Heart left ventricle (tissue), 16 donors: ENCODE measurements around the gene RBM5. TPM values are rescaled to one million over a fixed set of nuclear protein-coding genes. Genes with fewer than 3 reads are reported as not detected.

Source experiments
- ATAC-seq, 4 donors: fragments of 200-7000 bp; cut with Tn5 transposase; one replicate each; pipeline ENCODE4 v1.9.1; 2020 to 2022; ENCODE audit warnings: moderate library complexity in 4 of 4, mild to moderate bottlenecking in 3 of 4, moderate number of reproducible peaks in 1 of 4
- DNase-seq, 5 donors: peaks; one replicate each; pipeline ENCODE4 v3.0.0-alpha.2; 2020
- H3K27ac ChIP-seq, 12 donors: fragments of 200-600 bp; sonication (generic) in 4 of 12; one replicate each; pipeline versions ENCODE4 v1.5.0 to v1.8.0; 2016 to 2022; ENCODE audit warnings: mild to moderate bottlenecking in 2 of 12
- H3K27me3 ChIP-seq, 9 donors: fragments of 200-600 bp; sonication (generic) in 2 of 9; one replicate each; pipeline versions ENCODE4 v1.5.1 to v1.8.0; 2016 to 2022; ENCODE audit warnings: mild to moderate bottlenecking in 3 of 9
- H3K36me3 ChIP-seq, 9 donors: fragments of 200-600 bp; sonication (generic) in 2 of 9; one replicate each; pipeline versions ENCODE4 v1.5.0 to v1.8.0; 2018 to 2022; ENCODE audit warnings: mild to moderate bottlenecking in 2 of 9
- H3K4me1 ChIP-seq, 12 donors: fragments of 200-600 bp; sonication (generic) in 4 of 12; one replicate each; pipeline versions ENCODE4 v1.5.0 to v1.8.0; 2016 to 2022; ENCODE audit warnings: mild to moderate bottlenecking in 3 of 12
- H3K4me3 ChIP-seq, 12 donors: fragments of 200-600 bp; sonication (generic) in 4 of 12; one replicate each; pipeline versions ENCODE4 v1.5.0 to v1.8.0; 2017 to 2022; ENCODE audit warnings: mild to moderate bottlenecking in 9 of 12, moderate library complexity in 4 of 12
- H3K9me3 ChIP-seq, 12 donors: fragments of 200-600 bp; sonication (generic) in 4 of 12; one replicate each; pipeline versions ENCODE4 v1.5.0 to v1.8.0; 2016 to 2022; ENCODE audit warnings: mild to moderate bottlenecking in 1 of 12
- POLR2A ChIP-seq, 2 donors: fragments of 450-650 bp; IDR thresholded peaks; one replicate each; pipeline ENCODE4 v1.6.1; 2017; ENCODE audit warnings: antibody characterized with exemption in 2 of 2, mild to moderate bottlenecking in 2 of 2, moderate library complexity in 2 of 2
- WGBS, 4 donors: extraction: QIAGEN DNeasy Blood & Tissue Kit in 2 of 4; methylation state at CpG; one replicate each; pipeline versions ENCODE4 v1.1.5 to v1.1.7; 2013 to 2018; 5-methylcytosine and 5-hydroxymethylcytosine counted together
- intact Hi-C, 10 donors: fragments of 100-400 bp; cut with DNase I; formaldehyde crosslinking; loops; one replicate each; pipeline versions ENCODE4 v1.11.1 to v1.14.2; 2022
- polyA plus RNA-seq, 2 donors: library from polyadenylated mRNA; stranded (reverse); fragments of 200-250 nt; gene quantifications; one replicate each; pipeline ENCODE4 v1.2.3, GENCODE V29; 2013
- total RNA-seq, 9 donors: library from RNA; depleted of rRNA in 2 of 9; stranded (reverse); fragments of >200 nt in 2 of 9; fragmentation: NEBNext Ultra II Directional in 3 of 9; extraction: Animal tissue kit (Norgen Biotek cat#: 25700) in 3 of 9; gene quantifications; one replicate each; pipeline versions ENCODE4 v1.1.0 to v1.2.4, GENCODE V29; 2016 to 2023
- TF ChIP-seq, protein P1 (sequence below), 12 donors: fragments of 200-600 bp; sonication (generic) in 4 of 12; IDR thresholded peaks; one replicate each; pipeline versions ENCODE4 v1.5.0 to v1.8.0; 2018 to 2022; ENCODE audit warnings: antibody characterized with exemption in 12 of 12, mild to moderate bottlenecking in 5 of 12
- donor health status: ischemic (EF 13 %, LVEDD 7.1; RV severe dilation, severe dysfunction).
- donor health status: healthy with polysubstance abuse.
- donor health status: DM: no; HTN: yes; CAD: no.
- donor health status: DM: no; HTN: no; CAD: no.
- donor health status: ischemic (EF 25% LVEDD 6.9; RV normal size, moderate dysfunction).
- donor health status: ischemic (EF 25% LVEDD 5.7; RV mildly dilated, moderate dysfunction).
- donor health status: healthy.
- donor health status: DM: yes; HTN: yes; CAD: no.
- donor health status: ischemic (EF 35%, LVEDD 5.7; RV mildly dilated, moderate dysfunction).
- donor health status: nonischemic (EF 11% LVEDD 7.7; RV severe dilation, severe dysfunction).
- donor health status: DM: yes; HTN: yes; CAD: no.
- donor health status: PGD.
- donor health status: ischemic (EF 29% LVEDD 5.4; RV normal size, mild dysfunction).
- donor health status: nonischemic (EF 23%, LVEDD 6.1; RV moderate dilation, normal function).

Gene RBM5
- total and polyA plus RNA-seq, 11 donors: 32.5 to 77.3 (median 52.2) TPM

GRCh38 chr3:50050361-50050760, 38.4 kb upstream of the RBM5 start:
- Histone ChIP-seq H3K27me3 (no peaks in the 10 kb centered on the region), H3K27ac (peak overlapping the region in 2 of 12 donors; percentile 20), H3K36me3 (peaks cover 0 to 86% (median 75%) of the 10 kb centered on the region in 9 donors), H3K9me3 (no peaks in the 10 kb centered on the region), H3K4me1 (peaks cover 0 to 13% (median 0%) of the 10 kb centered on the region in 12 donors), H3K4me3 (no peak overlapping the region)
- TF ChIP-seq, protein P1, sequence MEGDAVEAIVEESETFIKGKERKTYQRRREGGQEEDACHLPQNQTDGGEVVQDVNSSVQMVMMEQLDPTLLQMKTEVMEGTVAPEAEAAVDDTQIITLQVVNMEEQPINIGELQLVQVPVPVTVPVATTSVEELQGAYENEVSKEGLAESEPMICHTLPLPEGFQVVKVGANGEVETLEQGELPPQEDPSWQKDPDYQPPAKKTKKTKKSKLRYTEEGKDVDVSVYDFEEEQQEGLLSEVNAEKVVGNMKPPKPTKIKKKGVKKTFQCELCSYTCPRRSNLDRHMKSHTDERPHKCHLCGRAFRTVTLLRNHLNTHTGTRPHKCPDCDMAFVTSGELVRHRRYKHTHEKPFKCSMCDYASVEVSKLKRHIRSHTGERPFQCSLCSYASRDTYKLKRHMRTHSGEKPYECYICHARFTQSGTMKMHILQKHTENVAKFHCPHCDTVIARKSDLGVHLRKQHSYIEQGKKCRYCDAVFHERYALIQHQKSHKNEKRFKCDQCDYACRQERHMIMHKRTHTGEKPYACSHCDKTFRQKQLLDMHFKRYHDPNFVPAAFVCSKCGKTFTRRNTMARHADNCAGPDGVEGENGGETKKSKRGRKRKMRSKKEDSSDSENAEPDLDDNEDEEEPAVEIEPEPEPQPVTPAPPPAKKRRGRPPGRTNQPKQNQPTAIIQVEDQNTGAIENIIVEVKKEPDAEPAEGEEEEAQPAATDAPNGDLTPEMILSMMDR (IDR thresholded peaks at IDR 0.05): no peak
- TF ChIP-seq POLR2A (IDR thresholded peaks at IDR 0.05): no peak
- intact Hi-C loops: no loop called here
- DNase-seq (no peak), ATAC-seq (no peak)

DNA sequence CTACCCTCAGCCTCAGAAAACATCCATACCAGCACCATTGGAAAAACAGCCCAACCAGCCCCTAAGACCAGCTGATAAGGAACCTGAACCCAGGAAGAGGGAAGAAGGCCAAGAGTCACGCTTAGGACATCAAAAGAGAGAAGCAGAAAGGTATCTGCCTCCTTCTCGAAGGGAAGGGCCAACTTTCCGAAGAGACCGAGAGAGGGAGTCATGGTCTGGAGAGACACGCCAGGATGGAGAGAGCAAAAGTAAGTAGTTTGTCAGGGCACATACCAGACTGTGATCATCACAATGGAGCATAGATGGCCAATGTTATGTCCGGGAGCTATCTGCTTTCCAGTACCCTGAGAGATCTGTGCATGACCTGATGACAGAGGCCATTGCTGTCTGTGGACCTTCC, 31.0 kb upstream of the RBM5 start:
- no peak for ATAC-seq
- H3K27ac ChIP-seq: no peak overlapping the region
- DNase-seq: no peak
- intact Hi-C loops: no loop called here
- H3K27me3 ChIP-seq: no peaks in the 10 kb centered on the region
- no peak overlapping the region for H3K4me3 ChIP-seq
- WGBS, 4 donors: 90 to 93% (median 92%) methylated on average over 6 of the region's 6 CpGs
- no peaks in the 10 kb centered on the region for H3K4me1 ChIP-seq
- no peaks in the 10 kb centered on the region for H3K9me3 ChIP-seq
- peaks cover 0 to 97% (median 90%) of the 10 kb centered on the region in 9 donors for H3K36me3 ChIP-seq
- TF ChIP-seq POLR2A (IDR thresholded peaks at IDR 0.05): no peak
- TF ChIP-seq, protein P1 (IDR thresholded peaks at IDR 0.05): no peak

- no peak overlapping the region for H3K4me3 ChIP-seq
- no peak for TF ChIP-seq POLR2A (IDR thresholded peaks at IDR 0.05)
- TF ChIP-seq, protein P1 (IDR thresholded peaks at IDR 0.05): no peak
- H3K27me3 ChIP-seq: no peaks in the 10 kb centered on the region
- intact Hi-C loops: no loop called here
- ATAC-seq (no peak), DNase-seq (no peak)
- WGBS, 4 donors: 83 to 93% (median 89%) methylated on average over 2 of the region's 2 CpGs
- no peak overlapping the region for H3K27ac ChIP-seq
- no peaks in the 10 kb centered on the region for H3K9me3 ChIP-seq
- H3K36me3 ChIP-seq: peaks cover 7 to 100% (median 100%) of the 10 kb centered on the region in 9 donors
- H3K4me1 ChIP-seq: no peaks in the 10 kb centered on the region
Measured at GRCh38 chr3:50068134-50068533, 20.6 kb upstream of the RBM5 start.

DNA sequence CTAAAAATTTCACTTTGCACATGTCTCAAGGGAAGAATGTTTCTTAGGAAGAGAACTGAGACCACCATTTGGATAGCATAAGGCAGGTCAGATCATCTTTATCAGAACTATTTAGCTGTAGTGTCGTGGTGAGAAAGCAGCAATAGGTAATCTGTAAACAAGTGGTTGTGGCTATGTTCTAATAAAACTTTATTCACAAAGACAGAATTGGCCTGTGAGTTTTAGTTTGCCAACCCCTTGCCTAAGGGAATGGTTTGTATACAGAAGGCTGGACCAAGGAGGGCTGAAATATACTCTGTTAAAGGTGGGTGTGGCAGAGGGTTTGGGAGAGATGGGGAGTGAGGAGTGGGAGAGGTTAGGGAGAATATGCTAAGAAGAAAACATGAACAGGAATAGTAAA, 10.6 kb upstream of the RBM5 start:
- ATAC-seq (no peak), DNase-seq (no peak)
- Histone ChIP-seq H3K4me1 (peaks cover 0 to 14% (median 0%) of the 10 kb centered on the region in 12 donors), H3K4me3 (no peak overlapping the region), H3K27me3 (no peaks in the 10 kb centered on the region), H3K27ac (no peak overlapping the region), H3K36me3 (peaks cover 0 to 55% (median 48%) of the 10 kb centered on the region in 9 donors), H3K9me3 (no peaks in the 10 kb centered on the region)
- 97 to 100% (median 99%) methylated on average over 1 of the region's 1 CpG for WGBS, 4 donors
- intact Hi-C loops: no loop called here
- TF ChIP-seq POLR2A (IDR thresholded peaks at IDR 0.05): no peak
- TF ChIP-seq, protein P1 (IDR thresholded peaks at IDR 0.05): no peak
